GM12864 (cell line): ENCODE data around the gene ZNF888.
"Not testable (repeated sequence)": the region's sequence is repeated elsewhere in the genome, so short reads cannot be mapped to it uniquely, and the experiment has no call there.

ENCODE experiments used
- DNase-seq: peaks from one replicate; pipeline ENCODE4 v3.0.0-alpha.2; 2011; ENCODE audit warnings: low read depth
- H3K4me3 ChIP-seq: 2 replicates; pipeline ENCODE4 v1.5.1; 2011; ENCODE audit warnings: mild to moderate bottlenecking, low read depth, low read length, control low read depth
- TF ChIP-seq, protein P1 (sequence below): IDR thresholded peaks from 2 replicates; pipeline ENCODE4 v1.5.1; 2011; ENCODE audit warnings: low read depth, mild to moderate bottlenecking, moderate library complexity, low read length, control low read depth, inconsistent platforms; ENCODE audit errors: missing control alignments

ZNF888 gene

DNA sequence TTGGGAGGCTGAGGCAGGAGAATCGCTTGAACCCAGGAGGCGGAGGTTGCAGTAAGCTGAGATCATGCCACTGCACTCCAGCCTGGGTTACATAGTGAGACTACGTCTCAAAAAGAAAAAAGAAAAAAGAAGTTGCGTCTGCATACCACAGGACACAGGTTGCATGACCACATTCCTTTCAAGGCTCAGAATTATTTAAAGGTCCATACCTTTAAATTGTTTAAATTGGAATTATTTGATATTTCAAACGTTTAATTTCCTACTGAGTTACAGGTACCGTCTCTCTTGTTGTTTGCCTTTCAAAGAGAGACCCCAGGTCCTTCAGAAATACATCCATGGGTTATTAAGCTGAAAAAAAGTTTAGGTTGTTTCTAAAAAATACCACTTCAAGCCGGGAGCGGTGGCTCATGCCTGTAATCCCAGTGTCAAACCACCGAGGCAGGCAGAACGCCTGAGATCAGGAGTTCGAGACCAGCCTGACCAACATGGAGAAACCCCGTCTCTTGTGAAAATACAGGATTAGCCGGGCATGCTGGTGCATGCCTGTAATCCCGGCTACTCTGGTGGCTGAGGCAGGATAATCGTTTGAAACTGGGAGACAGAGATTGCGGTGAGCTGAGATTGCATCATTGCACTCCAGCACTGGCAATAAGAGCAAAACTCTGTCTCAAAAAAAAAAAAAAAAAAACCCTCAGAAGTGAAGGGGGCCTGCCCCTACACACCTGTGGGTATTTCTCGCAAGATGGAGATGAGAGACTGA is 20.8 kb upstream of the ZNF888 start:
- TF ChIP-seq, protein P1, sequence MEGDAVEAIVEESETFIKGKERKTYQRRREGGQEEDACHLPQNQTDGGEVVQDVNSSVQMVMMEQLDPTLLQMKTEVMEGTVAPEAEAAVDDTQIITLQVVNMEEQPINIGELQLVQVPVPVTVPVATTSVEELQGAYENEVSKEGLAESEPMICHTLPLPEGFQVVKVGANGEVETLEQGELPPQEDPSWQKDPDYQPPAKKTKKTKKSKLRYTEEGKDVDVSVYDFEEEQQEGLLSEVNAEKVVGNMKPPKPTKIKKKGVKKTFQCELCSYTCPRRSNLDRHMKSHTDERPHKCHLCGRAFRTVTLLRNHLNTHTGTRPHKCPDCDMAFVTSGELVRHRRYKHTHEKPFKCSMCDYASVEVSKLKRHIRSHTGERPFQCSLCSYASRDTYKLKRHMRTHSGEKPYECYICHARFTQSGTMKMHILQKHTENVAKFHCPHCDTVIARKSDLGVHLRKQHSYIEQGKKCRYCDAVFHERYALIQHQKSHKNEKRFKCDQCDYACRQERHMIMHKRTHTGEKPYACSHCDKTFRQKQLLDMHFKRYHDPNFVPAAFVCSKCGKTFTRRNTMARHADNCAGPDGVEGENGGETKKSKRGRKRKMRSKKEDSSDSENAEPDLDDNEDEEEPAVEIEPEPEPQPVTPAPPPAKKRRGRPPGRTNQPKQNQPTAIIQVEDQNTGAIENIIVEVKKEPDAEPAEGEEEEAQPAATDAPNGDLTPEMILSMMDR: no peak
- no peak for DNase-seq
- H3K4me3 ChIP-seq: no peak overlapping the region

DNA sequence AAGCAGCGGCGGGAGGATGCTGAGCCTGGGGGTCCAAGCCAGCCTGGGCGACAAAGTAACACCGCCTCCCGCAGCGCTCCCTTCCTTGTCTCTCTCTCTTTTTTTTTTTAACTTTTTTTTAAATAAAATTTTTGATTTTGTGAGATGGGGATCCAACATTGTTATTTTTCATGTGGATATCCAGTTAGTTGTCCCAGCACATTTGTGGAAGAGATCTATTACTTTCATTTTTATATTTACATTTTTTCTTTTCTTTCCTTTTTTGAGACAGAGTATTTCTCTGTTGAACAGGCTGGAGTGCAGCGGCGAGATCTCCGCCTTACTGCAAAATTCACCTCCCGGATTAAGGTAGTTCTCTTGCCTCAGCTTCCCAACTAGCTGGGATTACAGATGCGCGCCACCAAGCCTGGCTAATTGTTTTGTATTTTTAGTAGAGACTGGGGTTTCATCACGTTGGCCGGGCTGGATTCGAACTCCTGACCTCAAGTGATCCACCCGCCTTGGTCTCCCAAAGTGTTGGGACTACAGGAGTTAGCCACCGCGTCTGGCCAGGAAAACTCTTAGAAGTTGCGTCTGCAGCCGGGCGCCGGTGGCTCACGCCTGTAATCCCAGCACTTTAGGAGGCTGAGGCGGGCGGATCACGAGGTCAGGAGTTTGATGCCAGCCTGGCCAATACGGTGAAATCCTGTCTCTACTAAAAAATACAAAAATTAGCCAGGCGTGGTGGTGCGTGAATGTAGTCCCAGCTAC is 20.1 kb upstream of the ZNF888 start:
- DNase-seq: no peak
- TF ChIP-seq, protein P1: no peak
- H3K4me3 ChIP-seq: peak overlapping the region; percentile 51

DNA sequence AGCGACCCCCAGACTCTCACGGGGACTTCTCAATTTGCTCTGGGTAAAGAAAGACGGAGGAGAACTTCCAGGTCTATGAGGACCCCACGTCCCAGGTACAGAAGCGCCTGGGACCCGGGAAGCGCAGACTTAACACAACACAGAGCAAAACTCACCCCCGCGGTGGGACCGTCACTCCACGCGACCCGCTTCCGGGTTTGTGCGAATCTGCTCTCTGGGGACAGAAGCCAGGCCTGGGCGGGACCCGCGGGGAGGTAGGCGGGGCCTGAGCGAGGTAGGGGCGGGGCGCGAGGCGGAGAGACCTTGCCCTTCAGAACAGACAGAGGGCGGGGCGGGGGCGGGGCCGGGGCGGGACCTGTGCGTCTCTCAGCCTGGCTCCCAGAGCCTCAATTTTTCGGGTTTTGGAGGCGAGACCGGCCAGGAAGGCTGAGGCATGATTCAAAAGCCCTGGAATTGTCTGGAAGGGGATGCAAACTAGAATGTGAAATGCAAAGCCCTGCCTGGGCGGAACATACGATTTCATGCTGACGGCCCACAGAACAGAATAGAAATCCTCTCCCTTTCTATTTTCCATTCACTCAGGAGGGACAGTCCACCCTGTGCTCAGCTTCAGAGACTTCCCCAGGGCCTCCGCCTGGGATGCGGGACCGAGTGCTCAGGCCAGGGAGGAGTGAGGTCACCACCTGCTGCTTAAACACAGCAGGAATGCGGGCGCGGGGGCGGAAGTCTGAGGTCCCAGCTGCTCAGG is 19.3 kb upstream of the ZNF888 start:
- peak overlapping the region; percentile 95 for H3K4me3 ChIP-seq
- DNase-seq: peak; percentile 54

DNA sequence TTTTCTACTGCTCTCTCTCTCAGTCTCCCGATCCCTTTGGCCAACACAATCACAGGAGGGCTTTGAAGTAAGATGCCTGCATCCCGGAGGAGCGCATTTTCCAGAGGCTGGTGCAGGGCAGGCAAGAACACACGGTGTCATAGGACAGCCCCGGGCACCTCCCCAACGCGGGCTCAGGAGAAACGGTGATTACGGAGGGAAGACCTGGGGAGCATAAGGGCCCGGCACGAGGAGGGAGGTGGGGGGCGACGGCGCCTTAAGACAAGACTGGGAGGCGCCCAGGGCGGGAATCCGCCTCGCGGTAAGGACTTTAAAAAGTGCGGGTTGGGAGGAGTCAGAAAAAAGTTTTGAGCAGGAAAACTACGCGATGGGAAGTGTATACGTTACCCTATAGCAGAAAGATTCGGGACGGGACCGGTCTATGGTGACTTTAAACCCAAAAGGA is 18.7 kb upstream of the ZNF888 start:
- DNase-seq: no peak
- TF ChIP-seq, protein P1: no peak
- H3K4me3 ChIP-seq: peak overlapping the region; percentile 95

More for the DNA sequence above, 19.3 kb upstream of the ZNF888 start:
- TF ChIP-seq, protein P1: no peak

DNA sequence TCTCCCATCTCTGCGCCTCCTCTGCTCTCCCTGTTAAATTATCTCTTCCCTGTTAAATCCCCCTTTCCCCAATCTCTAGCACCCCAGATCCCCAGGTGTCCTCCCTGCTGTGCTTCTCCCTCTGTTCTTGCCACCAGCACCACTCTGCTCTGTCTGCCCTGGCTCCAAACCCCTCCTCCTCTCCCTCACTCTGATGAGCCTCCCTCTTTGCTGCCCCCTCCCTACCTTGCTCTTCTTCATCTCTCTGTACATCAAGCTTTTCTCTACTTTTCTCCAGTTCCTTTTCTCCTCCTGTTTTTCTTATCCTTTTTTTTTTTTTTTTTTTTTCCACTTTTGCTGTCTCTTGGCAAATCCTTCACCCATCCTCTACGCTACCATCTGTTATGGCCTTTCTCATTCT is 18.3 kb upstream of the ZNF888 start:
- not testable (repeated sequence) for DNase-seq

DNA sequence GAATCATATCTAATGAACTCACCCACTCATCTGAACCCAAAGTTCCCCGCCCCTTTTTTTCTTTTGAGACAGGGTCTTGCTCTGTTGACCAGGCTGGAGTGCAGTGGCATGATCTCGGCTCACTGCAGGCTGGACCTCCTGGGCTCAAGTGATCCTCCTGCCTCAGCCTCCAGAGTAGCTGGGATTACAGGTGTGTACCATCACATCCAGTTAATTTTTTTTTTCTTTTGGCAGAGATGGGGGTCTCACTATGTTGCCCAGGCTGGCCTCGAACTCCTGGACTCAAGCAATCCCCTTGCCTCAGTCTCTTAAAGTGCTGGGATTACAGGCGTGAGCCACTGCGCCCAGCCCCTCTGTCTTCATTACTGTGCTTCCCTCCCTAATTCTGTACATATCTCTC is 17.7 kb upstream of the ZNF888 start:
- not testable (repeated sequence) for H3K4me3 ChIP-seq, DNase-seq

More for the DNA sequence above, 18.3 kb upstream of the ZNF888 start:
- peak overlapping the region; percentile 95 for H3K4me3 ChIP-seq

DNA sequence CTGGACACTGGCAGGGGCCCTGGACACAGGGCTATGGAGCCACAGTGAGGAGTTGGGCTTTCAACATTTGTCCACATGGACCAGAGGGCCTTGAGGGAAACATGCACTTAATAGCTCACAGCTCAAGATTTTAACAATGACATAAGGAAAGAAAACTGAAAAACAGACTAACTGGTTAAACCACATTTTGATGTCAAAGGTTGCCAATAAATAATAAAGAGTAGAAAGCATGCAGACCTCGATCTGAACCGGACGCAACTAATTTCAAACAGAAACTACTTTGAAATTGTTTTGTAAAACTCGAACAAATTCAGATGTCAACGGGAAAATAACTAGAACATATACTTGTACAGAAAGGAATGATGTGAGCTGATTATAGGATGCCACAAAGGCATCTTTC is 15.5 kb upstream of the ZNF888 start:
- no peak overlapping the region for H3K4me3 ChIP-seq
- TF ChIP-seq, protein P1: no peak
- DNase-seq: no peak

DNA sequence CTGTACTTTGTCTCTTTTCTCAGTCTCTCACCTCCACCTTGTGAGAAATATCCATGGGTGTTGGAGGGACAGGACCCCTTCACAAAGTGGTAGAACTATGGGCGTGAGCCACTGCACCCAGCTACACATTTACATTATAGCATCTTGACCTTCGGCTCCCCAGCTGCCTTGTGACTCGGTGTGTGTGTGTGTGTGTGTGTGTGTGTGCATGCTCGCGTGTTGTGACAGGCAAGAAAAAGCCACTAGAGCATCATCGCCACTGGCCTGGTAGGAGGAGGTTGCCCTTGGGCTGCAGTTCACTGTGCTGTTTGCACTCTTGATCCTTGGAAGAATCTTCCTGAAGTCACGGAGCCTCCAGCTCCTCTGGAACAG is 13.7 kb upstream of the ZNF888 start:
- DNase-seq: no peak
- H3K4me3 ChIP-seq: no peak overlapping the region

More for the DNA sequence above, 13.7 kb upstream of the ZNF888 start:
- TF ChIP-seq, protein P1: no peak
